KMS-11 (cell line): ENCODE data around the gene LRRC8D.

Experiments used
- H2AFZ ChIP-seq: fragments of 200-600 bp; sonication (generic); 2 replicates; pipeline ENCODE4 v1.6.1; 2016; ENCODE audit warnings: antibody characterized with exemption, mixed run types, low read depth
- H3K27ac ChIP-seq: fragments of 200-600 bp; sonication (generic); 2 replicates; pipeline ENCODE4 v1.6.1; 2016; ENCODE audit warnings: mild to moderate bottlenecking, mixed run types
- H3K27me3 ChIP-seq: fragments of 200-600 bp; sonication (generic); 2 replicates; pipeline ENCODE4 v1.6.1; 2017; ENCODE audit warnings: mild to moderate bottlenecking, low read depth, mixed run types, moderate library complexity; ENCODE audit not compliant: insufficient read depth
- H3K36me3 ChIP-seq: fragments of 200-600 bp; sonication (generic); 2 replicates; pipeline ENCODE4 v1.6.1; 2017; ENCODE audit warnings: mild to moderate bottlenecking, mixed run types; ENCODE audit not compliant: insufficient read depth
- H3K4me1 ChIP-seq: fragments of 200-600 bp; sonication (generic); 2 replicates; pipeline ENCODE4 v1.6.1; 2016; ENCODE audit warnings: mild to moderate bottlenecking, low read depth, mixed run types; ENCODE audit not compliant: poor library complexity, severe bottlenecking
- H3K4me2 ChIP-seq: fragments of 200-600 bp; sonication (generic); 2 replicates; pipeline ENCODE4 v1.7.0; 2016; ENCODE audit warnings: mild to moderate bottlenecking, mixed run types
- H3K4me3 ChIP-seq: fragments of 200-600 bp; sonication (generic); IDR thresholded peaks from 2 replicates; pipeline ENCODE4 v1.6.1; 2017; ENCODE audit warnings: low read depth, low read length, mixed read lengths; ENCODE audit not compliant: insufficient read depth
- H3K79me2 ChIP-seq: fragments of 200-600 bp; sonication (generic); 2 replicates; pipeline ENCODE4 v1.6.1; 2016; ENCODE audit warnings: low read depth, mixed run types; ENCODE audit not compliant: insufficient read depth
- H3K9ac ChIP-seq: fragments of 200-600 bp; sonication (generic); 2 replicates; pipeline ENCODE4 v1.6.1; 2016; ENCODE audit warnings: mild to moderate bottlenecking, mixed run types
- H4K20me1 ChIP-seq: fragments of 200-600 bp; sonication (generic); 2 replicates; pipeline ENCODE4 v1.6.1; 2016; ENCODE audit warnings: mild to moderate bottlenecking, mixed run types; ENCODE audit not compliant: insufficient read depth
- CTCF ChIP-seq: fragments of 200-600 bp; sonication (generic); conservative IDR thresholded peaks from 2 replicates; pipeline ENCODE4 v1.6.1; 2017; ENCODE audit warnings: low read depth, mild to moderate bottlenecking, antibody characterized with exemption, low read length, moderate library complexity, mixed read lengths

The LRRC8D gene

DNA sequence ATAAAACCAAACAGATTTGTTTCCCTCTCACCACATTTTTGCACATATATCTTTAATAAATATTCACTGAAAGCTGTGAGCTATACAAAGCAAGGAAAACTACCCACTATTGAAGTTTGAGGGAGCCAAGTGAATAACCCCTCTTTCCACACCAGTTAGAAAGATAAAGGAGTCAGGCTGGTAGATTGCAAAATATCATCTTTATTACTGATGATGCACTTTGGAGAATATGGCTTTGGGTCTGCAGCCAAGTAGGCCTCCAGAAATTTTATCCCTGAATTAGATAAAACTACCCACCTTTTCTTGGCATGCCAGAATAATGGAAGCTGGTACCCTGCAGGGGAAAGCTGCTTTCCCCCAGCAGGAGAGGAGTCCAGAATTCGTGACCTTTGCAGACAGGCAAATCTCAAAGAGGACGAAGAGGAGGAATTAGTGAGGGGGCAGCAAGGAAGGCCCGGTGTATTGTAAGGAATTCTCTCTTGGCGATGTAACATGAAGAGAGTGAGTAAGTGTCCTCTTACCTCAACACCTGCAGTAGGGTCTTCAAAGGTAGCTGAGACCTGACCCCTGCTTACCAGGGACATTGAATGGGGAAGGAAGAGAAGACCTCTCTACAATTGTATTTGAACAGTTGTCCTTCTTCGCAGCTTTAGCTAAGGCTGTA lies 84.7 kb downstream of the LRRC8D start:
- Histone ChIP-seq H3K79me2 (no peaks in the 10 kb centered on the region), H3K9ac (no peak overlapping the region), H3K4me2 (no peak overlapping the region), H3K36me3 (no peaks in the 10 kb centered on the region), H4K20me1 (no peaks in the 10 kb centered on the region), H3K4me1 (no peaks in the 10 kb centered on the region), H2AFZ (no peak overlapping the region), H3K4me3 (no peak overlapping the region), H3K27me3 (no peaks in the 10 kb centered on the region), H3K27ac (no peak overlapping the region)
- TF ChIP-seq CTCF, result no peak

DNA sequence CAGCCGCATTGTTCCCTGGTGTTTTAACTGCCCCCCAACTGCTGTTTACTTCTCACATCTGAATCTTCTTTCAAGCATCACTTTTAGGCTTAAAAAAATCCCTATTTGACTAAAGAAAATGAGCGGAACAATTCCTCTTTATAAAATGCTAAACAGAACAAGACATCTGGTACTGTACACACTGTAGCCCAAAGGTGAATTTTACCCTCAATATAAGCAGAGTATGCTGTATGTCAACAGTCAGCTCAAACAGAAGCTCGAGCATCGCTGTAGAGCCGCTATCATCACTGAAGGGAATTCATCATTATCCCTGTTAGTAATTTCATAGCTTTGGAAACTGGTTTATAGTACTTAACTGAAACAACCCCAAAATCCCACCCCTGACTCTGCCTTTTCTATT lies 85.3 kb downstream of the LRRC8D start:
- no peak overlapping the region for H3K9ac ChIP-seq
- no peaks in the 10 kb centered on the region for H3K79me2 ChIP-seq
- no peaks in the 10 kb centered on the region for H3K27me3 ChIP-seq
- no peaks in the 10 kb centered on the region for H3K36me3 ChIP-seq
- H3K27ac ChIP-seq, result no peak overlapping the region; the same call in 1 of the 2 replicates
- no peak for TF ChIP-seq CTCF
- H3K4me1 ChIP-seq, result no peaks in the 10 kb centered on the region
- H3K4me3 ChIP-seq, result no peak overlapping the region
- no peak overlapping the region for H3K4me2 ChIP-seq
- H2AFZ ChIP-seq, result no peak overlapping the region
- H4K20me1 ChIP-seq, result no peaks in the 10 kb centered on the region

DNA sequence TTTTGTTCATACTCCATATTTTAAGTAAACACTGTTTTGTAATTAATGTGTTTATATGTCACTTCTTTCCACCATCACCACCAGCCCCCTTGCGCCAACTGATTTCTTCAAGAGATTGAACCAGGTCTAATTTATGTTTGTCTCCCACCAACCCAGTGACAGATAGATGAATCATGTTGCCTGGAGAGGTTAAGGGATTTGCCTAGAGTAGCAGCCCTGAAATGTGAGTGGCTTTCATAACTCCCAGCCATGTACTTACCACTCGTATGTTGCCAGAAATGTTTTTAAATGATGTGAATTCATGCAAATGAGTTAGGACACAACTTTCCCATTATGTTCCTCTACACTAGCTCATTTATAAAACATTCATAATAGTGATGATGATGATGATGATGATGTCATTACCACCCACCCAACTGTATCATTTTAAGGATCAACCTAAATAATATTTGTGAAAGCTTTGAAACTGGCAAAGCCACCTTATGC lies 86.9 kb downstream of the LRRC8D start:
- Histone ChIP-seq H2AFZ (no peak overlapping the region), H3K27me3 (no peaks in the 10 kb centered on the region), H3K27ac (no peak overlapping the region), H3K79me2 (no peaks in the 10 kb centered on the region), H3K4me3 (no peak overlapping the region), H4K20me1 (no peaks in the 10 kb centered on the region), H3K9ac (no peak overlapping the region), H3K4me2 (no peak overlapping the region), H3K4me1 (no peaks in the 10 kb centered on the region), H3K36me3 (no peaks in the 10 kb centered on the region)
- no peak for TF ChIP-seq CTCF

- H3K79me2 ChIP-seq, result no peaks in the 10 kb centered on the region
- H3K9ac ChIP-seq, result no peak overlapping the region
- no peak overlapping the region for H2AFZ ChIP-seq
- no peak overlapping the region for H3K27ac ChIP-seq
- no peaks in the 10 kb centered on the region for H3K36me3 ChIP-seq
- TF ChIP-seq CTCF, result no peak
- no peak overlapping the region for H3K4me3 ChIP-seq
- no peak overlapping the region for H3K4me2 ChIP-seq
- no peaks in the 10 kb centered on the region for H3K27me3 ChIP-seq
- H4K20me1 ChIP-seq, result no peaks in the 10 kb centered on the region
- H3K4me1 ChIP-seq, result no peaks in the 10 kb centered on the region
Observed at GRCh38 chr1:89908273-89908671, 87.4 kb downstream of the LRRC8D start.
